Omental fat pad (tissue), 4 donors: ENCODE data around the gene AACS. TPM values are rescaled to one million over a fixed set of nuclear protein-coding genes. Genes with fewer than 3 reads are reported as not detected.
"Not testable (repeated sequence)": the region's sequence is repeated elsewhere in the genome, so short reads cannot be mapped to it uniquely, and the experiment has no call there.

Experiments used
- ATAC-seq: fragments of 150-250 bp; one replicate; pipeline ENCODE4 v1.9.1; 2016; ENCODE audit warnings: mild to moderate bottlenecking, moderate library complexity; ENCODE audit not compliant: low FRiP score
- DNase-seq: peaks from one replicate; pipeline ENCODE4 v3.0.0-alpha.2; 2019; ENCODE audit warnings: low spot score
- CTCF ChIP-seq, 3 donors: fragments of 450-650 bp; IDR thresholded peaks; one replicate each; pipeline ENCODE4 v1.5.1; 2016 to 2017; ENCODE audit warnings: antibody characterized with exemption in 3 of 3, mild to moderate bottlenecking in 3 of 3, moderate library complexity in 2 of 3
- total RNA-seq, 4 donors: library from RNA; depleted of rRNA; stranded (reverse); fragments of >200 nt; gene quantifications; one replicate each; pipeline ENCODE4 v1.1.0, GENCODE V29; 2016

The AACS gene
- total RNA-seq, 4 donors from 2014 or later = 20.3 to 55.5 (median 33.5) TPM

DNA sequence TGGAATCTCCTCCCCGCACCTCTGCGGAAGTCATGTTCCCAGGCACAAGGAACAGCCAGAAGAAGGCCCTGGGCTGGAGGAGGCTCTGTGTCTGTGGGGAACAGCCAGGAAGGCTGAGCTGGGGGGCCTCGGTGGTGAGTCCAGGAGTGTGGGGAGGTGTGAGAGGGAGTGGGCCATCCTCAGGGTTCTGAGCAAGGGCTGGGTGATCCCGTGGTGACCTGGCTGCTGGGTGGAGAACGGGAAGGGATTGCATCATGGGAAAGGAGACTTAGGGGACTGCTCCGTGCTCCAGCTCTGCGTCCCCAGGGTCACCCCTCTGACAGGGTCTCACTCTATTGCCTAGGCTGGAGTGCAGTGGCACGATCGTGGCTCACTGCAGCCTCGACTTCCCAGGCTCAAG, 13.8 kb downstream of the AACS start:
- no peak for DNase-seq
- no peak for TF ChIP-seq CTCF (IDR thresholded peaks at IDR 0.05)
- no peak for ATAC-seq

GRCh38 chr12:125079648-125080645, 14.7 kb downstream of the AACS start:
- TF ChIP-seq CTCF (IDR thresholded peaks at IDR 0.05) = no peak
- peak; percentile 77 for ATAC-seq
- no peak for DNase-seq

DNA sequence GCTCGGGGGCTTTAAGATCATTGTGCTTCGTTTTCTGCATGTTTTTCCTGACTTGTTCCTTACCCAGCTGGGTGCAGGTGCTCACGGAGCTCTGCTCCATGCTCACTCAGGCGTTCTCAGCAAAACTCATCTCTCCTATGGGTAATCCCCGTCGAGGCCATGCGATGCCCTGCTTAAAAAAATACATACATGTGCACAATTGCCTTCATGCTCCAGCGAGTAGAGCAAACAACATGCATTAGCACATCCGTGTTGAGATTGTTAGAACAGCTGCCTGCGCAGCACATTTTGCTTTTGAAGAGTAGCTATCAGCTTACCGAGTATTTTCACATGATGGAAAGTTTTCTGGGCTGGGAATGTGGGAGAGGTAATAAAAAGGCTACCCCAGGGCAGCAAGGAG, 16.2 kb downstream of the AACS start:
- ATAC-seq = no peak
- no peak for DNase-seq

DNA sequence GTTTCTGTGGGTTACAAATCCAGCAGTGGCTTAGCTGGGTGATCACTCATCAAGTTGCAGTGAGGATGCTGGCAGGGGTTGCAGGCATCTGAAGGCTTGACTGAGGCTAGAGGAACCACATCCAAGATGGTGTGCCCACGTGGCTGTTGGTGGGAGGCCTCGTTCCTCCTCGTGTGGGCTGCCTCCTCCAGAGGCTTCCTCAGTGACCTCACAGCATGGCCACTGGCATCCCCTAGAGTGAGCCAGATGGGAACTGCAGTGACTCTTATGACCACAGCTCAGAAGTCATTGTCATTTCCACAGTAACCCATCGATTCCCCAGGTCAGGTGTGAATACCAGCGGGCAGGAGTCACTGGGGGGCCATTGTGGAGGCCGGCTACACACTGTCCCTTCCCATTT, 17.8 kb downstream of the AACS start:
- no peak for DNase-seq
- no peak for TF ChIP-seq CTCF (IDR thresholded peaks at IDR 0.05)
- no peak for ATAC-seq

More for the DNA sequence above, 16.2 kb downstream of the AACS start:
- TF ChIP-seq CTCF (IDR thresholded peaks at IDR 0.05) = no peak

- not testable (repeated sequence) for ATAC-seq, DNase-seq
Observed at GRCh38 chr12:125088199-125088598, 23.0 kb downstream of the AACS start.

GRCh38 chr12:125089083-125089482, 23.8 kb downstream of the AACS start:
- DNase-seq (no peak), ATAC-seq (no peak)
- TF ChIP-seq CTCF (IDR thresholded peaks at IDR 0.05) = no peak

DNA sequence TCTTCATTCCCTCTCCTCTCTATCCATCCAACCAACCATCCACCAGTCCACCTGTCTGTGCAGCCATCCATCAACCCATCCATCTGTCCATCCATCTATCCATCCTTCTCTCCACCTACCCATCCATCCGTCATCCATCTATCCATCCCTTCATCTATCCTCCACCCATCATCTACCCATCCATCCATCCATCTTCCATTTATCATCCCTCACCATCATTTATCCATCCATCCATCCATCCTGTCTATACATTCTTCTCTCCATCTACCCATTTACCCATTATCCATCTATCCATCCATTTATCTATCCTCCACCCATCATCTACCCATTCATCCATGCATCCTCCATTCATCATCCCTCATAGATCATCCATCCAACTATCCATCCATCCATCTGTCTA, 24.4 kb downstream of the AACS start:
- ATAC-seq (no peak), DNase-seq (no peak)
- no peak for TF ChIP-seq CTCF (IDR thresholded peaks at IDR 0.05)
